Measurements from ENCODE around the gene TSEN2. TPM values are rescaled to one million over a fixed set of nuclear protein-coding genes. Genes with fewer than 3 reads are reported as not detected.

TSEN2 gene
- total and polyA plus RNA-seq, 9 of the 15 experiments (the other 6 are each of a cell fraction or from before 2014, with no cell fraction given): 38.5 to 76.3 (median 46.6) TPM

DNA sequence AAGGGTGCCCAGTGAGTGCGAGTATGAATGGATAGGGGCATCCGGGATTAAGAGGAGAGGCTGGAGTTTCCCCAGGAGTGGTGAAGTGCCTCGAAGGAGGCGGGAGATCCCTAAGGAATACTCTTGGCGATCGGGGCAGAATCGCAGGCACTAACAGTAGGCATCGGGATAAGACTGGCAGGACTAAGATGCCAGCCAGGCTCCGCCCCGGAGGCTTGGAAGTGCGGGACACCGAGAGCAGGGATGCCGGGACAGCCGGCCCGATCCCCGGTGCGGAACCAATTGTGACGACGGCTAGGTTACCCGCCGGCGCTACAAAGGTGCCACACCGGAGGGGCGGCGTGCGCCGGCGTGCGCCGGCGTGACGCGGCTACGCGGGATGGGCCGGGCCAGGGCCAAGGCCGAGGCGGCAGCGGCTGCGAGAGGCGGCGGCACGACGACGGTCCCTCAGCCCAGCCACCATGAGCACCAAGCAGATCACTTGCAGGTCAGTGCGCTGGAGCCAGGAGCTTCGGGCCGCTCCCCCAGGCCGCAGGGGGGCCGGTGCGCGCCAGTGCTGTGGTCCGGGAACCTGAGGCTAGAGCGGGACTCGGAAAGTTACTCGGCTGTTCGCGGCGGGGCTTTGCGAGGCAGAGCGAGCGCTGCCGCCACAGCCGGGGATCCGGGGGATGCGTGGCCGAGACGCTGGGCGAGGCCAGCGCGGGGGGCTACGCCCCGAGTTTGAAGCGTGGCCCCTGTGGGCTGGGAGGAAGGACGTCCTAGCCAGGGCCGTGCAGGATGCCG is 72.6 kb downstream of the TSEN2 start, which contains the start of gene MKRN2 (continued):
- TF ChIP-seq ZNF408 (CRISPR knock-in tag; IDR thresholded peaks at IDR 0.05; ENCODE audit: low read depth): no peak
- TF ChIP-seq, protein P1, sequence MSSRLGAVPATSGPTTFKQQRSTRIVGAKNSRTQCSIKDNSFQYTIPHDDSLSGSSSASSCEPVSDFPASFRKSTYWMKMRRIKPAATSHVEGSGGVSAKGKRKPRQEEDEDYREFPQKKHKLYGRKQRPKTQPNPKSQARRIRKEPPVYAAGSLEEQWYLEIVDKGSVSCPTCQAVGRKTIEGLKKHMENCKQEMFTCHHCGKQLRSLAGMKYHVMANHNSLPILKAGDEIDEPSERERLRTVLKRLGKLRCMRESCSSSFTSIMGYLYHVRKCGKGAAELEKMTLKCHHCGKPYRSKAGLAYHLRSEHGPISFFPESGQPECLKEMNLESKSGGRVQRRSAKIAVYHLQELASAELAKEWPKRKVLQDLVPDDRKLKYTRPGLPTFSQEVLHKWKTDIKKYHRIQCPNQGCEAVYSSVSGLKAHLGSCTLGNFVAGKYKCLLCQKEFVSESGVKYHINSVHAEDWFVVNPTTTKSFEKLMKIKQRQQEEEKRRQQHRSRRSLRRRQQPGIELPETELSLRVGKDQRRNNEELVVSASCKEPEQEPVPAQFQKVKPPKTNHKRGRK (tag; IDR thresholded peaks at IDR 0.05): no peak
- no peak for TF ChIP-seq SNIP1 (IDR thresholded peaks at IDR 0.05; ENCODE audit: low read depth)
- 0 out of 4 replicates have a peak, but pooled peaks of 1 of the 2 experiments have one; percentile 33 for TF ChIP-seq ARNT (IDR thresholded peaks at IDR 0.05)
- TF ChIP-seq, protein P2, sequence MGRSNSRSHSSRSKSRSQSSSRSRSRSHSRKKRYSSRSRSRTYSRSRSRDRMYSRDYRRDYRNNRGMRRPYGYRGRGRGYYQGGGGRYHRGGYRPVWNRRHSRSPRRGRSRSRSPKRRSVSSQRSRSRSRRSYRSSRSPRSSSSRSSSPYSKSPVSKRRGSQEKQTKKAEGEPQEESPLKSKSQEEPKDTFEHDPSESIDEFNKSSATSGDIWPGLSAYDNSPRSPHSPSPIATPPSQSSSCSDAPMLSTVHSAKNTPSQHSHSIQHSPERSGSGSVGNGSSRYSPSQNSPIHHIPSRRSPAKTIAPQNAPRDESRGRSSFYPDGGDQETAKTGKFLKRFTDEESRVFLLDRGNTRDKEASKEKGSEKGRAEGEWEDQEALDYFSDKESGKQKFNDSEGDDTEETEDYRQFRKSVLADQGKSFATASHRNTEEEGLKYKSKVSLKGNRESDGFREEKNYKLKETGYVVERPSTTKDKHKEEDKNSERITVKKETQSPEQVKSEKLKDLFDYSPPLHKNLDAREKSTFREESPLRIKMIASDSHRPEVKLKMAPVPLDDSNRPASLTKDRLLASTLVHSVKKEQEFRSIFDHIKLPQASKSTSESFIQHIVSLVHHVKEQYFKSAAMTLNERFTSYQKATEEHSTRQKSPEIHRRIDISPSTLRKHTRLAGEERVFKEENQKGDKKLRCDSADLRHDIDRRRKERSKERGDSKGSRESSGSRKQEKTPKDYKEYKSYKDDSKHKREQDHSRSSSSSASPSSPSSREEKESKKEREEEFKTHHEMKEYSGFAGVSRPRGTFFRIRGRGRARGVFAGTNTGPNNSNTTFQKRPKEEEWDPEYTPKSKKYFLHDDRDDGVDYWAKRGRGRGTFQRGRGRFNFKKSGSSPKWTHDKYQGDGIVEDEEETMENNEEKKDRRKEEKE (IDR thresholded peaks at IDR 0.05; ENCODE audit: borderline replicate concordance in 1 of 2, control insufficient read depth in 1 of 2, low read depth in 2 of 2, low read length in 1 of 2): peak in 1 of 2 experiments; percentile 98; a peak in 2 of 4 replicates
- TF ChIP-seq ZNF124 (CRISPR knock-in tag; IDR thresholded peaks at IDR 0.05): peak; percentile 82; the same call in 1 of the 2 replicates
- TF ChIP-seq ZNF436 (CRISPR knock-in tag; IDR thresholded peaks at IDR 0.05): no peak
- peak; percentile 29 to 83; a peak in 1 of 4 replicates for TF ChIP-seq SIN3A (IDR thresholded peaks at IDR 0.05; ENCODE audit: borderline replicate concordance in 2 of 2, control insufficient read depth in 1 of 2, low read depth in 2 of 2, low read length in 2 of 2)
- TF ChIP-seq EZH2 (IDR thresholded peaks at IDR 0.05; ENCODE audit: borderline replicate concordance, low read depth, low read length): no peak
- TF ChIP-seq, protein P3, sequence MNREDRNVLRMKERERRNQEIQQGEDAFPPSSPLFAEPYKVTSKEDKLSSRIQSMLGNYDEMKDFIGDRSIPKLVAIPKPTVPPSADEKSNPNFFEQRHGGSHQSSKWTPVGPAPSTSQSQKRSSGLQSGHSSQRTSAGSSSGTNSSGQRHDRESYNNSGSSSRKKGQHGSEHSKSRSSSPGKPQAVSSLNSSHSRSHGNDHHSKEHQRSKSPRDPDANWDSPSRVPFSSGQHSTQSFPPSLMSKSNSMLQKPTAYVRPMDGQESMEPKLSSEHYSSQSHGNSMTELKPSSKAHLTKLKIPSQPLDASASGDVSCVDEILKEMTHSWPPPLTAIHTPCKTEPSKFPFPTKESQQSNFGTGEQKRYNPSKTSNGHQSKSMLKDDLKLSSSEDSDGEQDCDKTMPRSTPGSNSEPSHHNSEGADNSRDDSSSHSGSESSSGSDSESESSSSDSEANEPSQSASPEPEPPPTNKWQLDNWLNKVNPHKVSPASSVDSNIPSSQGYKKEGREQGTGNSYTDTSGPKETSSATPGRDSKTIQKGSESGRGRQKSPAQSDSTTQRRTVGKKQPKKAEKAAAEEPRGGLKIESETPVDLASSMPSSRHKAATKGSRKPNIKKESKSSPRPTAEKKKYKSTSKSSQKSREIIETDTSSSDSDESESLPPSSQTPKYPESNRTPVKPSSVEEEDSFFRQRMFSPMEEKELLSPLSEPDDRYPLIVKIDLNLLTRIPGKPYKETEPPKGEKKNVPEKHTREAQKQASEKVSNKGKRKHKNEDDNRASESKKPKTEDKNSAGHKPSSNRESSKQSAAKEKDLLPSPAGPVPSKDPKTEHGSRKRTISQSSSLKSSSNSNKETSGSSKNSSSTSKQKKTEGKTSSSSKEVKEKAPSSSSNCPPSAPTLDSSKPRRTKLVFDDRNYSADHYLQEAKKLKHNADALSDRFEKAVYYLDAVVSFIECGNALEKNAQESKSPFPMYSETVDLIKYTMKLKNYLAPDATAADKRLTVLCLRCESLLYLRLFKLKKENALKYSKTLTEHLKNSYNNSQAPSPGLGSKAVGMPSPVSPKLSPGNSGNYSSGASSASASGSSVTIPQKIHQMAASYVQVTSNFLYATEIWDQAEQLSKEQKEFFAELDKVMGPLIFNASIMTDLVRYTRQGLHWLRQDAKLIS (CRISPR knock-in tag; IDR thresholded peaks at IDR 0.05): peak; percentile 82; the same call in 1 of the 2 replicates

Data from K562 (cell line).